ENCODE results near the gene ADAM17. TPM values are rescaled to one million over a fixed set of nuclear protein-coding genes. Genes with fewer than 3 reads are reported as not detected.

Gene ADAM17
- total and polyA plus RNA-seq, 2 of the 13 experiments (the other 11 are each of a cell fraction or from before 2014, with no cell fraction given) = 6.5 to 33.4 TPM

DNA sequence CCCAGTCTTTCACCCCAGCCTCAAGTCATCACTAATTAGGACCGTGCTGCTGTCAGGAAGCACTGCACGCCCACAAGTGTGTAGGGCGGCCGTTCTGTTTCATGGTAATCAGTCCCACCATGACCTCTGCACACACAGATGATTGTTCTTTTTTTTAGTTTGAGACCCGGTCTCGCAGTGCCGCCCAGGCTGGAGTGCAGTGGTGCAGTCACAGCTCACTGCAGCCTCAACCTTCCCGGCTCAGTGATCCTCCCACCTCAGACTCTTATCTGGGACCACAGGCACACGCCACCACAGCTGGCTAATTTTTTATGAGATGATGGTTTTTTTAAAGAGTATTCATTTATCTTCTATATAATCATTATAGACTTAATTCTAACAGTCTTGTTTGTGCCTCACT is 83.1 kb downstream of the ADAM17 start:
- intact Hi-C loops (cut with micrococcal nuclease; ENCODE audit: unreplicated experiment) (no loop called here), in situ Hi-C loops (cut with HindIII; ENCODE audit: extremely low pct_ligation_motif_present, low pct_unique_long_range_greater_than_20kb) (no loop called here)
- no peak overlapping the region for H3K4me2 ChIP-seq (ENCODE audit: low read depth, low read length)
- no peaks in the 10 kb centered on the region for H3K79me2 ChIP-seq (ENCODE audit: insufficient read depth, low read length)
- no TSS peak for BruUV-seq (replicated peaks)
- peaks cover 16% of the 10 kb centered on the region for H3K4me1 ChIP-seq (ENCODE audit: insufficient read depth, low read length)
- DNase-seq (ENCODE audit: low spot score) (no peak), FAIRE-seq (no peak), ATAC-seq (no peak)
- peaks cover 12 to 45% of the 10 kb centered on the region in 2 experiments; a peak in 4 of 5 replicates for H3K36me3 ChIP-seq (replicated peaks in 1 of 2; ENCODE audit: control insufficient read depth in 1 of 2, insufficient read depth in 2 of 2, low read length in 2 of 2)
- no peaks in the 10 kb centered on the region for H4K20me1 ChIP-seq (ENCODE audit: insufficient read depth, low read length)
- no peak overlapping the region for H2AFZ ChIP-seq (ENCODE audit: low read length)
- ChIA-PET CTCF (ENCODE audit: low intra/inter-chr PET ratio, low total read pairs) (no interaction called here), POLR2A (interaction anchor here (1.4 kb wide), 1 partner anchor 158 kb away, joined by 4 read pairs; the partner anchor contains the start of gene YWHAQ)
- TF ChIP-seq CBX2 (IDR thresholded peaks at IDR 0.05; ENCODE audit: low read depth, low read length) = no peak
- TF ChIP-seq CBX2 (CRISPR knock-in tag; IDR thresholded peaks at IDR 0.05; ENCODE audit: low read depth) = no peak
- TF ChIP-seq, protein P1, sequence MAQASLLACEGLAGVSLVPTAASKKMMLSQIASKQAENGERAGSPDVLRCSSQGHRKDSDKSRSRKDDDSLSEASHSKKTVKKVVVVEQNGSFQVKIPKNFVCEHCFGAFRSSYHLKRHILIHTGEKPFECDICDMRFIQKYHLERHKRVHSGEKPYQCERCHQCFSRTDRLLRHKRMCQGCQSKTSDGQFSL (CRISPR knock-in tag; IDR thresholded peaks at IDR 0.05) = no peak
- no peak overlapping the region for H3K9ac ChIP-seq (ENCODE audit: insufficient read depth, low read depth, low read length)
- no peaks in the 10 kb centered on the region for H3K27me3 ChIP-seq (ENCODE audit: control insufficient read depth in 1 of 2, insufficient read depth in 2 of 2, low read length in 2 of 2)
- WGBS (ENCODE audit: low lambda C conversion rate) = 96% methylated on average over 9 of the region's 9 CpGs
- no peaks in the 10 kb centered on the region for H3K9me3 ChIP-seq (ENCODE audit: low read length)
- no peak overlapping the region for H3K4me3 ChIP-seq (replicated peaks in 1 of 3; ENCODE audit: insufficient read depth in 1 of 3, low read depth in 2 of 3, low read length in 3 of 3)
- H3K27ac ChIP-seq (ENCODE audit: extremely low read length, insufficient read depth, low read length) = no peak overlapping the region

DNA sequence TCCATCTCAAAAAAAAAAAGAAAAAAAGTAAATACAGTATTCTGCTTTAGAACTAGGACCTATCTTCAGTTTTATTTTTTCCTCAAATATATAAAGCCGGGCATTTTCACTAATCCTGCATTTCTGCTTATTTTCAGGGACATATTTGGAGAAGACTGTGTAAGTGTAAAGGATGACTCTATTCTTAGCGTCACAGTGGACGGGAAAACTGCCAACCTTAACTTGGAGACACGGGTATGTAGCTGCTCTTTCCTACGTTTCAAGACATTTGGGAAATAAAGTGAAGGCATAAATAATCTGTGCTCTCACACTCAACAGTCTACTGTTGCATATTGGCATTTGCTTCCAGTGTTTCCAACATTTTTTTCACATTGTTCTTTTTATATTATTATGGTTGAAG is 84.4 kb downstream of the ADAM17 start:
- DNase-seq (ENCODE audit: low spot score) = no peak
- ATAC-seq = no peak
- no peaks in the 10 kb centered on the region for H4K20me1 ChIP-seq (ENCODE audit: insufficient read depth, low read length)
- no peak overlapping the region for H3K27ac ChIP-seq (ENCODE audit: extremely low read length, insufficient read depth, low read length)
- 99% methylated on average over 5 of the region's 5 CpGs for WGBS (ENCODE audit: low lambda C conversion rate)
- no peak overlapping the region for H3K4me3 ChIP-seq (replicated peaks in 1 of 3; ENCODE audit: insufficient read depth in 1 of 3, low read depth in 2 of 3, low read length in 3 of 3)
- BruUV-seq (replicated peaks) = no TSS peak
- ChIA-PET CTCF (ENCODE audit: low intra/inter-chr PET ratio, low total read pairs) (no interaction called here), POLR2A (no interaction called here)
- no peaks in the 10 kb centered on the region for H3K79me2 ChIP-seq (ENCODE audit: insufficient read depth, low read length)
- H3K4me1 ChIP-seq (ENCODE audit: insufficient read depth, low read length) = peaks cover 8% of the 10 kb centered on the region
- in situ Hi-C loops (cut with HindIII; ENCODE audit: extremely low pct_ligation_motif_present, low pct_unique_long_range_greater_than_20kb) = no loop called here
- TF ChIP-seq NFRKB (IDR thresholded peaks at IDR 0.05) = no peak
- TF ChIP-seq BHLHE40 (IDR thresholded peaks at IDR 0.05; ENCODE audit: low read length) = no peak
- TF ChIP-seq, protein P2, sequence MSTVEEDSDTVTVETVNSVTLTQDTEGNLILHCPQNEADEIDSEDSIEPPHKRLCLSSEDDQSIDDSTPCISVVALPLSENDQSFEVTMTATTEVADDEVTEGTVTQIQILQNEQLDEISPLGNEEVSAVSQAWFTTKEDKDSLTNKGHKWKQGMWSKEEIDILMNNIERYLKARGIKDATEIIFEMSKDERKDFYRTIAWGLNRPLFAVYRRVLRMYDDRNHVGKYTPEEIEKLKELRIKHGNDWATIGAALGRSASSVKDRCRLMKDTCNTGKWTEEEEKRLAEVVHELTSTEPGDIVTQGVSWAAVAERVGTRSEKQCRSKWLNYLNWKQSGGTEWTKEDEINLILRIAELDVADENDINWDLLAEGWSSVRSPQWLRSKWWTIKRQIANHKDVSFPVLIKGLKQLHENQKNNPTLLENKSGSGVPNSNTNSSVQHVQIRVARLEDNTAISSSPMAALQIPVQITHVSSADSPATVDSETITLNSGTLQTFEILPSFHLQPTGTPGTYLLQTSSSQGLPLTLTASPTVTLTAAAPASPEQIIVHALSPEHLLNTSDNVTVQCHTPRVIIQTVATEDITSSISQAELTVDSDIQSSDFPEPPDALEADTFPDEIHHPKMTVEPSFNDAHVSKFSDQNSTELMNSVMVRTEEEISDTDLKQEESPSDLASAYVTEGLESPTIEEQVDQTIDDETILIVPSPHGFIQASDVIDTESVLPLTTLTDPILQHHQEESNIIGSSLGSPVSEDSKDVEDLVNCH (CRISPR knock-in tag; IDR thresholded peaks at IDR 0.05) = no peak
- TF ChIP-seq SOX13 (IDR thresholded peaks at IDR 0.05) = no peak
- no peak for TF ChIP-seq SOX13 (CRISPR knock-in tag; conservative IDR thresholded peaks at IDR 0.05 in 1 of 2, IDR thresholded peaks at IDR 0.05 in 1 of 2)
- no peak for TF ChIP-seq NR2F1 (CRISPR knock-in tag; IDR thresholded peaks at IDR 0.05)
- no peak overlapping the region for H3K9ac ChIP-seq (ENCODE audit: insufficient read depth, low read depth, low read length)
- FAIRE-seq = no peak
- H3K36me3 ChIP-seq (replicated peaks in 1 of 2; ENCODE audit: control insufficient read depth in 1 of 2, insufficient read depth in 2 of 2, low read length in 2 of 2) = peaks cover 12 to 47% of the 10 kb centered on the region in 2 experiments
- intact Hi-C loops (cut with micrococcal nuclease; ENCODE audit: unreplicated experiment) = no loop called here
- H3K4me2 ChIP-seq (ENCODE audit: low read depth, low read length) = no peak overlapping the region
- H3K27me3 ChIP-seq (ENCODE audit: control insufficient read depth in 1 of 2, insufficient read depth in 2 of 2, low read length in 2 of 2) = no peaks in the 10 kb centered on the region
- no peaks in the 10 kb centered on the region for H3K9me3 ChIP-seq (ENCODE audit: low read length)
- no peak overlapping the region for H2AFZ ChIP-seq (ENCODE audit: low read length)
